Diencephalon (tissue), 1 donor: ENCODE results near the gene NUDT13. TPM values are rescaled to one million over a fixed set of nuclear protein-coding genes. Genes with fewer than 3 reads are reported as not detected.

ENCODE experiments used
- small RNA-seq: library from RNA; depleted of rRNA; stranded (forward); fragments of <200 nt; gene quantifications from one replicate; pipeline ENCODE3, GENCODE V24; 2014
- total RNA-seq: library from RNA; depleted of rRNA; stranded (reverse); fragments of >200 nt; gene quantifications from one replicate; pipeline ENCODE4 v1.2.3, GENCODE V29; 2014

The NUDT13 gene
- total RNA-seq = 0.92 TPM

DNA sequence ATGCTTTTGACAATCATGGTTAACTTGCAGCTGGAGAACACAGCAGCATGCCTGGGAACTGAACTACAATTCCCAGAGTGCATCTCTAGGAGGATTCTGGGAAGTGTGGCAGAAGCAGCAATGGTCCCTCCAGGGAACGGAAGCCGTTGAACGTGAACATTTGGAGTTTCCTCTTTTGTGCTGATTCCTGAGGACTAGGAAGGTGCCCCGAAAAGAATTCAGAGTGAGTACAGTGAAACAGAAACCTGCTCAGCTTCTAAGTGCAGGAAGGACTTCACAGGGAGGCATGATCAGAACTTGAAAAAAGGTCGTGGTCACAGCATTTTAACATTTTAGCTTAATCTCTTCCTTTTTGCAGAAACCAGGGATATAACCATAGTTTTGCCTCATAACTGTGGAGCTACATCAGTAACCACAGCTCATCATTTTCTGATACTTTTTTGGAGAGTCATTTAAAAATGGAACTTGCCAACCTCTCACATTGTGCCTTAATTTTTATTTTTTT, at the start of gene NUDT13:
Gene NUDT13 (plus strand): TSS at position 111 of the 505 bp plus-strand sequence. CDS start 3,911 bp downstream, outside the sequence.

DNA sequence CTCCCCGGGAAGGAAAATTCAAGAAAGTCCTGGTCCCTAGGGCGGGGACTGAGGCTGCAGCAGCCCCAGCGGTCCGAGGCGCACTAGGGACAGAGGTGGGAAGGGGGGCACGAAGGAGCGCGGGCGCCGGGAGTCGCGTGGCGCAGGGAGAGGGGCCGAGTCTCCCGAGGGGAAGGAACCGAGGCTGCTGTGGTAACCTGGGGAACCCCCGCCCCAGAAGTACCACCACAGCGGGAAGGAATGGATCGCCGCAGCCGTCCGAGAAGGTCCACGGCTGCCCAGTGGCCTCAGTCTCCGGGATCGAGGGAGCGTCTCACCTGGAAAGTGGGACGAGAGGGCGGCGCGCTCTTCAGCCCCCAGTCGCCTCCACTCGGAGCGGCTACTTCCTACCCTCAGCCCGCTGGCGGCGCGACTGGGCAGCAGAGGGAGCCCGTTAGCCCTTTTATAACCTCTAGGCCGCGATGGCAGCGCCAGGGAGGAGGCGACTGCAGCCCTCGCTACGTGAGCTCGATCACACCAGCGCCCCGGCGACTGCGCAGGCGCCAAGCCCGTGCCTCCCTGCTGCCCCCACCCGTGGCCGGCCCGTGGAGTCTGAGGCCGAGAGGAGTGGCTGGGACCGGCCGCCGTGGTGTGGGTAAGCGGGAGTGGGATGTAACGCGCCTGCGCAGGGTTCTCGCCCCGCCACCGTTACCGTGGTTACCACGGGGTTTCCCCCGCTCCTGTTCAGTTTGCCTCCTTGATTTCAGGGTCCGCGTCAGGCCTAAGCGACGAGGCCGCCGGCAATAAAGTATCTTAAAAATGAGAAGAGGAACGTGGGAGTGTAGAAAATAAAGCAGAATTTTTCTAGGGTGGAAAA, 13.6 kb upstream of the NUDT13 start, which contains the start of gene P4HA1:
Gene P4HA1 (minus strand): TSS at position 418 of the 856 bp plus-strand sequence. CDS start 21,983 bp downstream, outside the sequence.

GRCh38 chr10:73167783-73168464, 57.7 kb downstream of the NUDT13 start, which contains the start of the genes ECD and FAM149B1:
ECD (minus strand) TSS chr10:73168008; CDS start chr10:73163937, 4,071 bp downstream.
FAM149B1 (plus strand) TSS chr10:73168119; CDS start chr10:73168340, 221 bp downstream.

Small RNA genes within 50 kb of the gene (small RNA-seq; reads per million reads assigned to genes)
- gene RF00019 (not detected), gene SNORA11F (0.98 reads per million, percentile 76 among the genes with 10 or more reads in this experiment)

Other genes starting within 250 kb of the NUDT13 start
- 0.92 TPM for gene OIT3, start 216.7 kb upstream of the NUDT13 start, total RNA-seq
- gene PLA2G12B, start 155.6 kb upstream of the NUDT13 start, total RNA-seq = not detected
- 46.4 TPM for gene P4HA1, start 13.6 kb upstream of the NUDT13 start, total RNA-seq
- gene ECD, start 57.6 kb downstream of the NUDT13 start, total RNA-seq = 31.1 TPM
- gene FAM149B1, start 57.7 kb downstream of the NUDT13 start, total RNA-seq = 33.2 TPM
- 59.1 TPM for gene DNAJC9, start 136.8 kb downstream of the NUDT13 start, total RNA-seq
- 99.4 TPM for gene MRPS16, start 142.2 kb downstream of the NUDT13 start, total RNA-seq
- 6.0 TPM for gene CFAP70, start 248.4 kb downstream of the NUDT13 start, total RNA-seq